Measurements from ENCODE around the gene ADAM21. TPM values are rescaled to one million over a fixed set of nuclear protein-coding genes. Genes with fewer than 3 reads are reported as not detected.
"Not testable (repeated sequence)": the region's sequence is repeated elsewhere in the genome, so short reads cannot be mapped to it uniquely, and the experiment has no call there.

The ADAM21 gene
- total and polyA plus RNA-seq, 5 donors from 2014 or later: 0.06 TPM; not detected in 4

- H3K27me3 ChIP-seq (ENCODE audit: control insufficient read depth, insufficient read depth, low read length); H3K27ac Mint-ChIP-seq; H3K4me3 ChIP-seq (ENCODE audit: low read depth, low read length); H3K27me3 Mint-ChIP-seq; H3K36me3 ChIP-seq (ENCODE audit: control insufficient read depth, insufficient read depth, low read length); H3K27ac ChIP-seq (ENCODE audit: insufficient read depth, low read length, poor library complexity, severe bottlenecking); H3K9me3 Mint-ChIP-seq; H3K4me3 Mint-ChIP-seq; H3K9me3 ChIP-seq (ENCODE audit: control insufficient read depth in 2 of 2, low read length in 2 of 2); ATAC-seq (ENCODE audit: low read depth in 2 of 2); DNase-seq; H3K4me1 ChIP-seq (ENCODE audit: control insufficient read depth, insufficient read depth, low read length, poor library complexity, severe bottlenecking): not testable (repeated sequence)
- H3K4me1 Mint-ChIP-seq: peaks cover 6 to 17% (median 7%) of the 10 kb centered on the region in 4 donors
- H3K36me3 Mint-ChIP-seq: peaks cover 10% of the 10 kb centered on the region
These were observed 25.6 kb downstream of the ADAM21 start for GRCh38 chr14:70477356-70478105.

DNA sequence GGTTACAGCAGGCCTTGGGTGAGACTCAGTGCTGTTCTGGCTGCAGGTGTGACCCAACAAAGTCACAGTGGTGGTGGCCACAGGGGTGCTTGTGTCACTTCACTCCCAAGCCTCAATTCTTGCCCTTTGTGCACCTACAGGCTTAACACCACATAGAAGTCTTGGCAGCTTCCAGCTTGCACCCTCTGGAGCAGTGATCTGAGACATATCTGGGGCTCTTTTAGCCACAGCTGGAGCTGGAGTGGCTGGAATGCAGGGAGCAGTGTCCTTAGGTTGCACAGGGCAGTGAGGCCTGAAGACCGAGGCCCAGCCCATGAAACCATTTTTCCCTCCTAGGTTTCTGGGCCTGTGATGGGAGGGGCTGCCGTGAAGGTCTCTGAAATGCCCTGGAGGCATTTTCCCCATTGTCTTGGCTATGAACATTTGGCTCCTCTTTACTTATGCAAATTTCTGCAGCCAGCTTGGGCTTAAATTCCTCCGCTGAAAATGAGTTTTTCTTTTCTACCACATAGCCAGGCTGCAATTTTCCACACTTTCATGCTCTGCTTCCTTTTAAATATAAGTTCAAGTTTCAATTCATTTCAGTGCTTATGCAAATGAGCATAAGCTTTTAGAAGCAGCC, 37.7 kb downstream of the ADAM21 start:
- no peak overlapping the region for H3K27ac Mint-ChIP-seq
- H3K27me3 Mint-ChIP-seq: no peaks in the 10 kb centered on the region
- peaks cover 0 to 4% (median 0%) of the 10 kb centered on the region in 4 donors for H3K4me1 Mint-ChIP-seq
- Histone ChIP-seq H3K36me3 (ENCODE audit: control insufficient read depth, insufficient read depth, low read length) (peaks cover 4% of the 10 kb centered on the region), H3K4me3 (ENCODE audit: low read depth, low read length) (no peak overlapping the region), H3K4me1 (ENCODE audit: control insufficient read depth, insufficient read depth, low read length, poor library complexity, severe bottlenecking) (no peaks in the 10 kb centered on the region), H3K27me3 (ENCODE audit: control insufficient read depth, insufficient read depth, low read length) (no peaks in the 10 kb centered on the region), H3K9me3 (ENCODE audit: control insufficient read depth in 2 of 2, low read length in 2 of 2) (peaks cover 13 to 33% of the 10 kb centered on the region in 2 experiments), H3K27ac (ENCODE audit: insufficient read depth, low read length, poor library complexity, severe bottlenecking) (no peak overlapping the region)
- peaks cover 25% of the 10 kb centered on the region for H3K36me3 Mint-ChIP-seq
- H3K4me3 Mint-ChIP-seq: no peak overlapping the region
- no peak for DNase-seq
- no peak for ATAC-seq (ENCODE audit: low read depth in 2 of 2)
- peaks cover 1 to 52% (median 20%) of the 10 kb centered on the region in 7 donors for H3K9me3 Mint-ChIP-seq

GRCh38 chr14:70498191-70498590, 46.2 kb downstream of the ADAM21 start:
- Histone ChIP-seq H3K36me3 (ENCODE audit: control insufficient read depth, insufficient read depth, low read length) (no peaks in the 10 kb centered on the region), H3K4me3 (ENCODE audit: low read depth, low read length) (no peak overlapping the region), H3K27ac (ENCODE audit: insufficient read depth, low read length, poor library complexity, severe bottlenecking) (no peak overlapping the region), H3K27me3 (ENCODE audit: control insufficient read depth, insufficient read depth, low read length) (no peaks in the 10 kb centered on the region), H3K4me1 (ENCODE audit: control insufficient read depth, insufficient read depth, low read length, poor library complexity, severe bottlenecking) (no peaks in the 10 kb centered on the region), H3K9me3 (ENCODE audit: control insufficient read depth in 2 of 2, low read length in 2 of 2) (no peaks in the 10 kb centered on the region)
- H3K27me3 Mint-ChIP-seq: no peaks in the 10 kb centered on the region
- peaks cover 0 to 9% (median 6%) of the 10 kb centered on the region in 7 donors for H3K9me3 Mint-ChIP-seq
- H3K27ac Mint-ChIP-seq: no peak overlapping the region
- DNase-seq (no peak), ATAC-seq (ENCODE audit: low read depth in 2 of 2) (no peak)
- H3K36me3 Mint-ChIP-seq: peaks cover 24% of the 10 kb centered on the region
- H3K4me3 Mint-ChIP-seq: no peak overlapping the region
- H3K4me1 Mint-ChIP-seq: peaks cover 0 to 6% (median 3%) of the 10 kb centered on the region in 4 donors

Other genes starting within 250 kb of the ADAM21 start
- gene COX16, start 92.5 kb upstream of the ADAM21 start, total RNA-seq: 22.1 TPM
- 10 to 100 TPM; 55.1 to 79.1 (median 66.9) TPM for gene COX16, start 92.5 kb upstream of the ADAM21 start, polyA plus RNA-seq
- gene SYNJ2BP, start 35.1 kb upstream of the ADAM21 start, total RNA-seq: 13.0 TPM
- 10 to 100 TPM; 11.6 to 15.6 (median 14.8) TPM for gene SYNJ2BP, start 35.1 kb upstream of the ADAM21 start, polyA plus RNA-seq
- gene ADAM20, start 82.8 kb downstream of the ADAM21 start, total RNA-seq: 0.72 TPM
- gene ADAM20, start 82.8 kb downstream of the ADAM21 start, polyA plus RNA-seq: not detected
- 82.8 TPM for gene MED6, start 148.5 kb downstream of the ADAM21 start, total RNA-seq
- 10 to 100 TPM; 38.7 to 63.7 (median 42.5) TPM for gene MED6, start 148.5 kb downstream of the ADAM21 start, polyA plus RNA-seq
- 7.8 TPM for gene TTC9, start 189.7 kb downstream of the ADAM21 start, total RNA-seq
- gene TTC9, start 189.7 kb downstream of the ADAM21 start, polyA plus RNA-seq: 1 to 10 TPM; 4.7 to 7.5 (median 5.6) TPM

Data from CD4-positive, CD25-positive, alpha-beta regulatory T cell (primary cell).